ENCODE results near the gene ST7L.

GRCh38 chr1:112625696-112626095 lies 6.8 kb upstream of the ST7L start:
- TF ChIP-seq CTCF (optimal IDR thresholded peaks at IDR 0.05 in 1 of 3, IDR thresholded peaks at IDR 0.05 in 1 of 3, conservative IDR thresholded peaks at IDR 0.05 in 1 of 3; ENCODE audit: extremely low read depth in 1 of 3, insufficient read depth in 2 of 3, low read length in 3 of 3), result no peak
- TF ChIP-seq EZH2 (IDR thresholded peaks at IDR 0.05; ENCODE audit: low read length), result no peak

Measured in keratinocyte (primary cell).